ENCODE results near the gene KRT78. TPM values are rescaled to one million over a fixed set of nuclear protein-coding genes. Genes with fewer than 3 reads are reported as not detected.
"Not testable (repeated sequence)": the region's sequence is repeated elsewhere in the genome, so short reads cannot be mapped to it uniquely, and the experiment has no call there.

The KRT78 gene
- total and polyA plus RNA-seq, 11 donors = 0.14 TPM; not detected in 10

- WGBS, 4 donors = 85 to 91% (median 89%) methylated on average over 6 to 7 of the region's 7 CpGs
- Histone ChIP-seq H3K9me3 (peaks cover 0 to 3% (median 0%) of the 10 kb centered on the region in 12 donors), H3K4me1 (peaks cover 0 to 5% (median 0%) of the 10 kb centered on the region in 12 donors), H3K27ac (no peak overlapping the region), H3K36me3 (no peaks in the 10 kb centered on the region), H3K27me3 (no peaks in the 10 kb centered on the region), H3K4me3 (no peak overlapping the region)
- ATAC-seq (no peak), DNase-seq (no peak)
- intact Hi-C loops (cut with DNase I) = no loop called here
- no peak for TF ChIP-seq POLR2A (IDR thresholded peaks at IDR 0.05)
- TF ChIP-seq CTCF (IDR thresholded peaks at IDR 0.05) = no peak
These were observed 43.5 kb upstream of the KRT78 start for GRCh38 chr12:52892207-52892852.

- peaks cover 0 to 5% (median 0%) of the 10 kb centered on the region in 12 donors for H3K4me1 ChIP-seq
- TF ChIP-seq CTCF (IDR thresholded peaks at IDR 0.05) (no peak), POLR2A (IDR thresholded peaks at IDR 0.05) (no peak)
- no peak overlapping the region for H3K4me3 ChIP-seq
- H3K27me3 ChIP-seq = no peaks in the 10 kb centered on the region
- H3K27ac ChIP-seq = no peak overlapping the region
- no peaks in the 10 kb centered on the region for H3K36me3 ChIP-seq
- ATAC-seq (no peak), DNase-seq (no peak)
- 57 to 70% (median 67%) methylated on average over 2 of the region's 2 CpGs for WGBS, 4 donors
- peaks cover 0 to 3% (median 0%) of the 10 kb centered on the region in 12 donors for H3K9me3 ChIP-seq
- intact Hi-C loops (cut with DNase I) = loop anchor here in 1 of 10 donors (2.0 kb wide), 1 partner anchor 36 kb away; no protein-coding TSS in a partner anchor
These were observed 42.2 kb upstream of the KRT78 start for GRCh38 chr12:52891044-52891443.

- Histone ChIP-seq H3K4me3 (no peak overlapping the region), H3K9me3 (peaks cover 0 to 3% (median 0%) of the 10 kb centered on the region in 12 donors), H3K36me3 (no peaks in the 10 kb centered on the region), H3K27ac (no peak overlapping the region), H3K4me1 (peaks cover 0 to 1% (median 0%) of the 10 kb centered on the region in 12 donors), H3K27me3 (no peaks in the 10 kb centered on the region)
- DNase-seq (no peak), ATAC-seq (no peak)
- WGBS, 4 donors = 81 to 93% (median 91%) methylated on average over 3 of the region's 3 CpGs
- intact Hi-C loops (cut with DNase I) = loop anchor here in 1 of 10 donors (2.0 kb wide), 1 partner anchor 36 kb away; no protein-coding TSS in a partner anchor
- no peak for TF ChIP-seq CTCF (IDR thresholded peaks at IDR 0.05)
- TF ChIP-seq POLR2A (IDR thresholded peaks at IDR 0.05) = no peak
These were observed 41.6 kb upstream of the KRT78 start for GRCh38 chr12:52890417-52890816.

- TF ChIP-seq CTCF (IDR thresholded peaks at IDR 0.05) (peak; percentile 85 to 95 (median 92)), POLR2A (IDR thresholded peaks at IDR 0.05) (no peak)
- no peak overlapping the region for H3K27ac ChIP-seq
- DNase-seq (peak; percentile 68 to 90 (median 74)), ATAC-seq (peak; percentile 59 to 83 (median 83))
- H3K9me3 ChIP-seq = no peaks in the 10 kb centered on the region
- H3K27me3 ChIP-seq = peaks cover 0 to 17% (median 0%) of the 10 kb centered on the region in 9 donors
- intact Hi-C loops (cut with DNase I) = loop anchor here in 9 of 10 donors (1.0 to 5.0 kb wide), 4 partner anchors 96 to 512 kb away; no protein-coding TSS in a partner anchor
- no peak overlapping the region for H3K4me3 ChIP-seq
- peaks cover 0 to 6% (median 1%) of the 10 kb centered on the region in 12 donors for H3K4me1 ChIP-seq
- no peaks in the 10 kb centered on the region for H3K36me3 ChIP-seq
- WGBS, 4 donors = 31 to 36% (median 33%) methylated on average over 13 of the region's 13 CpGs
These were observed 35.9 kb upstream of the KRT78 start for GRCh38 chr12:52884526-52885293.

- H3K9me3 ChIP-seq, H3K4me3 ChIP-seq, DNase-seq, H3K36me3 ChIP-seq, H3K27ac ChIP-seq, ATAC-seq: not testable (repeated sequence)
- 73 to 78% (median 74%) methylated on average over 8 of the region's 8 CpGs for WGBS, 4 donors
- Histone ChIP-seq H3K4me1 (peaks cover 0 to 15% (median 6%) of the 10 kb centered on the region in 12 donors), H3K27me3 (peaks cover 0 to 17% (median 0%) of the 10 kb centered on the region in 9 donors)
- intact Hi-C loops (cut with DNase I) = loop anchor here in 5 of 10 donors (1.0 to 5.0 kb wide), 5 partner anchors 297 to 724 kb away; no protein-coding TSS in a partner anchor
These were observed 31.7 kb upstream of the KRT78 start for GRCh38 chr12:52880499-52880898.

Data from heart left ventricle (tissue), 16 donors.